PC-3 (cell line): ENCODE measurements around the gene ATOH8. TPM values are rescaled to one million over a fixed set of nuclear protein-coding genes. Genes with fewer than 3 reads are reported as not detected.

Source experiments
- ATAC-seq: fragments of 200-7000 bp; cut with Tn5 transposase; 2 replicates; pipeline ENCODE4 v1.9.1; 2020; ENCODE audit warnings: mild to moderate bottlenecking, moderate library complexity
- BruUV-seq: library from RNA; stranded (reverse); fragments of 400-500 nt; replicated peaks from 2 replicates; lab custom pipeline; 2021; lab: Mats Ljungman, UMichigan
- CTCF ChIA-PET: fragments of 300-600 bp; sonication (Branson Sonifier 250); formaldehyde crosslinking; loops from one replicate; lab custom pipeline; 2022; ENCODE audit warnings: antibody characterized with exemption; lab: Charles Lee
- POLR2A ChIA-PET: fragments of 300-600 bp; sonication (Branson Sonifier 250); formaldehyde crosslinking; loops from one replicate; lab custom pipeline; 2022; ENCODE audit warnings: antibody characterized with exemption; ENCODE audit not compliant: unreplicated experiment; lab: Charles Lee
- DNase-seq: peaks from one replicate; pipeline ENCODE4 v3.0.0-alpha.2; 2015
- H2AFZ ChIP-seq: fragments of 300-600 bp; sonication (generic); 2 replicates; pipeline ENCODE4 v1.6.0; 2016; ENCODE audit warnings: antibody characterized with exemption, low read length
- H3F3A ChIP-seq: fragments of 300-600 bp; sonication (generic); one replicate; pipeline ENCODE4 v1.6.0; 2017; ENCODE audit warnings: antibody characterized with exemption, low read length, control low read depth, mild to moderate bottlenecking; ENCODE audit not compliant: unreplicated experiment
- H3K27ac ChIP-seq: fragments of 300-600 bp; sonication (generic); 2 replicates; pipeline ENCODE4 v1.5.1; 2016; ENCODE audit warnings: mild to moderate bottlenecking, low read length
- H3K27me3 ChIP-seq: fragments of 300-600 bp; sonication (generic); 2 replicates; pipeline ENCODE4 v1.6.1; 2016; ENCODE audit warnings: low read length, mixed read lengths
- H3K36me3 ChIP-seq: fragments of 300-600 bp; sonication (generic); 2 replicates; pipeline ENCODE4 v1.6.1; 2016; ENCODE audit warnings: low read depth, mixed run types, low read length, mixed read lengths
- H3K4me1 ChIP-seq: fragments of 300-600 bp; sonication (generic); 2 replicates; pipeline ENCODE4 v1.5.1; 2016; ENCODE audit warnings: low read length; ENCODE audit not compliant: insufficient read depth
- H3K4me2 ChIP-seq: fragments of 300-600 bp; sonication (generic); 2 replicates; pipeline ENCODE4 v1.6.0; 2016; ENCODE audit warnings: low read length
- H3K4me3 ChIP-seq: fragments of 300-600 bp; sonication (generic); 2 replicates; pipeline ENCODE4 v1.5.1; 2016; ENCODE audit warnings: mild to moderate bottlenecking, low read length, mixed read lengths
- H3K79me2 ChIP-seq: fragments of 300-600 bp; sonication (generic); 2 replicates; pipeline ENCODE4 v1.6.1; 2017; ENCODE audit warnings: low read length, mixed read lengths
- H3K9ac ChIP-seq: fragments of 300-600 bp; sonication (generic); 2 replicates; pipeline ENCODE4 v1.6.0; 2016; ENCODE audit warnings: mild to moderate bottlenecking, low read length
- H3K9me2 ChIP-seq: fragments of 300-600 bp; sonication (generic); replicated peaks from 2 replicates; pipeline ENCODE4 v1.6.1; 2016; ENCODE audit warnings: mixed run types, low read length, mixed read lengths
- H3K9me3 ChIP-seq: fragments of 300-600 bp; sonication (generic); 2 replicates; pipeline ENCODE4 v1.6.1; 2016; ENCODE audit warnings: low read length, mixed read lengths
- H4K20me1 ChIP-seq: fragments of 300-600 bp; sonication (generic); 2 replicates; pipeline ENCODE4 v1.6.1; 2016; ENCODE audit warnings: low read length, mixed read lengths
- EZH2 ChIP-seq: fragments of 300-600 bp; sonication (generic); IDR thresholded peaks from one replicate; pipeline ENCODE4 v1.6.1; 2017; ENCODE audit warnings: antibody characterized with exemption, mild to moderate bottlenecking, low read length; ENCODE audit not compliant: unreplicated experiment
- EZH2phosphoT487 ChIP-seq: fragments of 300-600 bp; sonication (generic); IDR thresholded peaks from 2 replicates; pipeline ENCODE4 v1.6.1; 2018; ENCODE audit warnings: mild to moderate bottlenecking, antibody characterized with exemption, low read length, borderline replicate concordance
- intact Hi-C: fragments of 100-400 bp; cut with micrococcal nuclease; formaldehyde crosslinking; loops from 2 replicates; pipeline ENCODE4 v1.9.0; 2023
- total RNA-seq: library from RNA; depleted of rRNA; stranded (reverse); fragments of >200 nt; gene quantifications from 2 replicates; pipeline ENCODE4 v1.2.3, GENCODE V29; 2014
- TF ChIP-seq, protein P1 (sequence below): fragments of 300-600 bp; sonication (generic); conservative IDR thresholded peaks from 2 replicates; pipeline ENCODE4 v1.5.1; 2017; ENCODE audit warnings: antibody characterized with exemption, low read depth, mild to moderate bottlenecking, low read length

ATOH8 gene
- total RNA-seq, 1 experiment from 2014 or later = 0.04 TPM

DNA sequence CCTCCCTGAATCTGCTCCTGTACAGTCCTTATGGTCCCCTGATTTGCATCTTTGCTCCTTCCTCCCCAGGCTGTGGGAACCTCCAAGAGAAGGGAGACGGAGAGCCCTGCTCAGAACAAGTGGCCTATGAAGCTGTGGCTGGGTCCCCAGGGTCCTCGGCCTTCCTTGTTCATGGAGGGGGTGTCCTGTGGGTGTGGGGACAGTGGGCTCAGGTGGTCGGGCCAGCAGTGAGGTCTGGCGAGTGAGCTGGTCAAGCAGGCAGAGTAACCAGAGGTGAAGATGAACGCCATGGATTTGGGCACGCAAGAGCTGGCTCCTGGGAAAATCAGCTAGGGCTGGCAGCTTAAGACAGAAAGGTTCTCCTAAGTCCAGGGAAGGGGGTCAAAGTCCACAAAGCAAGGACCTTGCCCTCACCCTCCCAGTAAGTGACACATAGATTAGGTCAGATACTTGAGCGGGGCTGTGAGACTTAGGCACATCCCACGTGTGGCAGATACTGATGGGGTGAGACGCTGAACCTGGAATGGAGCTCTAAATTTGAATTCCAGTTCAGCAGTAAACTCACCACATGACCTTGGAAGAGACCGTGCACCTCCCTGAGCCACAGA lies 34.8 kb upstream of the ATOH8 start:
- Histone ChIP-seq H3K27ac (no peak overlapping the region), H3K9me2 (no peaks in the 10 kb centered on the region), H3K36me3 (no peaks in the 10 kb centered on the region), H3K79me2 (no peaks in the 10 kb centered on the region), H4K20me1 (no peaks in the 10 kb centered on the region), H3K4me2 (no peak overlapping the region), H3K27me3 (no peaks in the 10 kb centered on the region), H3F3A (no peaks in the 10 kb centered on the region), H2AFZ (no peak overlapping the region), H3K4me1 (no peaks in the 10 kb centered on the region), H3K9me3 (no peaks in the 10 kb centered on the region), H3K9ac (no peak overlapping the region), H3K4me3 (no peak overlapping the region)
- CTCF ChIA-PET = interaction anchor here (0.7 kb wide), 1 partner anchor 53 kb away, joined by 6 read pairs; no protein-coding TSS in a partner anchor
- intact Hi-C loops = loop anchor here (1.0 kb wide), 1 partner anchor 82 kb away; no protein-coding TSS in a partner anchor
- POLR2A ChIA-PET = no interaction called here
- BruUV-seq = no TSS peak
- no peak for ATAC-seq
- DNase-seq = no peak
- no peak for TF ChIP-seq EZH2phosphoT487
- TF ChIP-seq, protein P1, sequence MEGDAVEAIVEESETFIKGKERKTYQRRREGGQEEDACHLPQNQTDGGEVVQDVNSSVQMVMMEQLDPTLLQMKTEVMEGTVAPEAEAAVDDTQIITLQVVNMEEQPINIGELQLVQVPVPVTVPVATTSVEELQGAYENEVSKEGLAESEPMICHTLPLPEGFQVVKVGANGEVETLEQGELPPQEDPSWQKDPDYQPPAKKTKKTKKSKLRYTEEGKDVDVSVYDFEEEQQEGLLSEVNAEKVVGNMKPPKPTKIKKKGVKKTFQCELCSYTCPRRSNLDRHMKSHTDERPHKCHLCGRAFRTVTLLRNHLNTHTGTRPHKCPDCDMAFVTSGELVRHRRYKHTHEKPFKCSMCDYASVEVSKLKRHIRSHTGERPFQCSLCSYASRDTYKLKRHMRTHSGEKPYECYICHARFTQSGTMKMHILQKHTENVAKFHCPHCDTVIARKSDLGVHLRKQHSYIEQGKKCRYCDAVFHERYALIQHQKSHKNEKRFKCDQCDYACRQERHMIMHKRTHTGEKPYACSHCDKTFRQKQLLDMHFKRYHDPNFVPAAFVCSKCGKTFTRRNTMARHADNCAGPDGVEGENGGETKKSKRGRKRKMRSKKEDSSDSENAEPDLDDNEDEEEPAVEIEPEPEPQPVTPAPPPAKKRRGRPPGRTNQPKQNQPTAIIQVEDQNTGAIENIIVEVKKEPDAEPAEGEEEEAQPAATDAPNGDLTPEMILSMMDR = no peak
- no peak for TF ChIP-seq EZH2

DNA sequence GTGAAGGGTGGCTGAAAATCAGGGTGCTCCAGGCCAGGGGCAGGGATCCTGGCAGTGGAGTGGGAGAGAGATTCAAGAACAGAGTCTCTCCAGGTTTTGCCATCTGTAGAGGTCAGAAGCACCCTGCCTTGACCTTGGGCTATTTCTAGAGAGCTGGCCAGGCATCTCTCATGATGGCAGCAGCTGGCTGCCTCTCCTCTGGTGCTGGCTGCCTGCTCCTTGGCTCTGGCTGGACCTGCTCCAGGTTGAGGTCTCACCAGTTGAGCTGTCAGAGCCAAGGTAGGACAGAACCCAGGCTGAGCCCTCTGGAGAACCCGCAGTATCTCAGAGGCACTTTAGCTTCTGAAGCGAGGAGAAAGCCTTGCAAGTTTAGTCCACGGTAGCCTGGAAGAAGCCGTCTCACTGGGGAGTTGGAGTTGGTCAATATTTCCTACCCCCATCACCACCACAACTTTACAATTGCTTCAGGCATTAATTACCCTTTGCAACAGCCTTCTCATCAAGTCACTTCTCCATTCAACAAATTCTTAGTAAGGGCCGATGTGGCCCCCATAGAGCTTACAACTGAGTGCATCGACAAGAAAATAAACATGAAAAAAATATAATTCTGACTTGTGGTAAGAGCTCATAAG lies 34.1 kb upstream of the ATOH8 start:
- Histone ChIP-seq H3K9me2 (no peaks in the 10 kb centered on the region), H3K36me3 (no peaks in the 10 kb centered on the region), H4K20me1 (no peaks in the 10 kb centered on the region), H3K79me2 (no peaks in the 10 kb centered on the region), H3F3A (no peaks in the 10 kb centered on the region), H3K27ac (no peak overlapping the region), H3K4me1 (no peaks in the 10 kb centered on the region), H3K9ac (no peak overlapping the region), H3K4me2 (no peak overlapping the region), H3K4me3 (no peak overlapping the region), H3K27me3 (no peaks in the 10 kb centered on the region), H3K9me3 (no peaks in the 10 kb centered on the region), H2AFZ (no peak overlapping the region)
- intact Hi-C loops = no loop called here
- ChIA-PET POLR2A (no interaction called here), CTCF (no interaction called here)
- DNase-seq (no peak), ATAC-seq (no peak)
- TF ChIP-seq, protein P1 = no peak
- TF ChIP-seq EZH2phosphoT487 = no peak
- TF ChIP-seq EZH2 = no peak
- BruUV-seq = no TSS peak

DNA sequence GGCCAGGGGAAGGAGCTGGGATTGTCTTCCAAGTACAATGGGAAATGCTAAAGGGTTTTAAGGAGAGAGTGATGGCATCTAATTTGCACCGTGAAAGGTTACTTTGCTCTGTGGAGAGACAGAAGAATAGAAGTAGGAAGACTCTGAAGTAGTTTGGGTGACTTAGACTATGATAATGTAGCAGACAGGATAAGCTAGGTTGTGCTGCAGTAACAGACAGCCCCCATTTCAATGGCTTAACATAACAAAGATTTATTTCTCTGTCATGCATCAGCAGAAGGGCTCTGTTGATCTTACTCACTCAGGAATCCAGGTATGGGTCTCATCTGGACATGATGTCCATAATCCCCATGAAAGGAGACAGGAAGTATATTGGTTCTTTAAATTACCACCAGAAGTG lies 33.3 kb upstream of the ATOH8 start:
- H3K9me2 ChIP-seq = no peaks in the 10 kb centered on the region
- BruUV-seq = no TSS peak
- intact Hi-C loops = no loop called here
- H3K79me2 ChIP-seq = no peaks in the 10 kb centered on the region
- no peak overlapping the region for H3K27ac ChIP-seq
- H2AFZ ChIP-seq = no peak overlapping the region
- no peak for ATAC-seq
- no peak overlapping the region for H3K4me3 ChIP-seq
- H3K9ac ChIP-seq = no peak overlapping the region
- H3K27me3 ChIP-seq = peaks cover 5% of the 10 kb centered on the region; the same call in 1 of the 2 replicates
- no peaks in the 10 kb centered on the region for H3K36me3 ChIP-seq
- no peak overlapping the region for H3K4me2 ChIP-seq
- no peaks in the 10 kb centered on the region for H3F3A ChIP-seq
- ChIA-PET POLR2A (no interaction called here), CTCF (no interaction called here)
- no peaks in the 10 kb centered on the region for H3K9me3 ChIP-seq
- H3K4me1 ChIP-seq = no peaks in the 10 kb centered on the region
- no peak for TF ChIP-seq EZH2
- no peak for DNase-seq
- H4K20me1 ChIP-seq = no peaks in the 10 kb centered on the region
